Caco-2 (cell line): ENCODE data around the gene SEC14L1. TPM values are rescaled to one million over a fixed set of nuclear protein-coding genes. Genes with fewer than 3 reads are reported as not detected.
"Not testable (repeated sequence)": the region's sequence is repeated elsewhere in the genome, so short reads cannot be mapped to it uniquely, and the experiment has no call there.

Experiments used
- BruUV-seq: library from RNA; stranded (reverse); fragments of 400-500 nt; replicated peaks from 2 replicates; lab custom pipeline; 2021; lab: Mats Ljungman, UMichigan
- CTCF ChIA-PET: fragments of 300-600 bp; sonication (Branson Sonifier 250); formaldehyde crosslinking; loops from one replicate; lab custom pipeline; 2022; ENCODE audit warnings: antibody characterized with exemption; lab: Charles Lee
- POLR2A ChIA-PET: fragments of 300-600 bp; sonication (Branson Sonifier 250); formaldehyde crosslinking; loops from one replicate; lab custom pipeline; 2022; ENCODE audit warnings: antibody characterized with exemption; lab: Charles Lee
- DNase-seq, 2 experiments: peaks; one replicate each; pipeline versions ENCODE4 v3.0.0 to v3.0.0-alpha.2; 2020 to 2022
- H3K27me3 ChIP-seq: replicated peaks from 2 replicates; pipeline ENCODE4 v1.6.0; 2011; ENCODE audit warnings: low read length; ENCODE audit not compliant: control insufficient read depth, insufficient read depth
- H3K36me3 ChIP-seq: 2 replicates; pipeline ENCODE4 v1.5.1; 2011; ENCODE audit warnings: low read length; ENCODE audit not compliant: control insufficient read depth, insufficient read depth
- H3K4me1 ChIP-seq: fragments of 250-450 bp; sonication (Bioruptor Pico); 2 replicates; pipeline ENCODE4 v1.5.1; 2020; ENCODE audit warnings: mild to moderate bottlenecking
- H3K4me3 ChIP-seq: 2 replicates; pipeline ENCODE4 v1.5.1; 2011; ENCODE audit warnings: low read depth, mild to moderate bottlenecking, control low read depth, low read length
- H3K9me3 ChIP-seq: fragments of 250-450 bp; sonication (Bioruptor Pico); 2 replicates; pipeline ENCODE4 v1.5.1; 2020; ENCODE audit warnings: mild to moderate bottlenecking, moderate library complexity
- H3K27ac Mint-ChIP-seq: one replicate; pipeline ENCODE4 v1.8.0; 2022; ENCODE audit warnings: mixed read lengths; ENCODE audit not compliant: unreplicated experiment
- H3K27me3 Mint-ChIP-seq: one replicate; pipeline ENCODE4 v1.8.0; 2022; ENCODE audit warnings: mixed read lengths; ENCODE audit not compliant: insufficient read depth, unreplicated experiment
- H3K36me3 Mint-ChIP-seq: one replicate; pipeline ENCODE4 v1.8.0; 2022; ENCODE audit warnings: mild to moderate bottlenecking, mixed read lengths; ENCODE audit not compliant: insufficient read depth, unreplicated experiment
- H3K4me1 Mint-ChIP-seq: one replicate; pipeline ENCODE4 v1.8.0; 2022; ENCODE audit warnings: low read depth, mixed read lengths; ENCODE audit not compliant: unreplicated experiment
- H3K4me3 Mint-ChIP-seq: one replicate; pipeline ENCODE4 v1.8.0; 2022; ENCODE audit warnings: mild to moderate bottlenecking, moderate library complexity, mixed read lengths; ENCODE audit not compliant: unreplicated experiment
- H3K9me3 Mint-ChIP-seq: one replicate; pipeline ENCODE4 v1.8.0; 2022; ENCODE audit warnings: mixed read lengths; ENCODE audit not compliant: unreplicated experiment
- CTCF ChIP-seq, 2 experiments: fragments of 200-600 bp in 1 of 2; IDR thresholded peaks; 1 replicate in 1 of 2; 2 replicates in 1 of 2; pipeline versions ENCODE4 v1.5.1 to v1.8.0; 2011 to 2022; ENCODE audit warnings: antibody characterized with exemption in 1 of 2, control low read depth in 1 of 2, inconsistent platforms in 1 of 2, low read depth in 1 of 2, low read length in 1 of 2, mild to moderate bottlenecking in 1 of 2, moderate library complexity in 1 of 2; ENCODE audit not compliant: insufficient read depth in 1 of 2, severe bottlenecking in 1 of 2, unreplicated experiment in 1 of 2
- intact Hi-C: fragments of 100-400 bp; cut with micrococcal nuclease; formaldehyde crosslinking; loops from one replicate; pipeline ENCODE4 v1.10.0; 2022; ENCODE audit not compliant: unreplicated experiment
- total RNA-seq: library from RNA; stranded (reverse); gene quantifications from 2 replicates; pipeline ENCODE4 v1.2.3, GENCODE V29; 2022

The SEC14L1 gene
- total RNA-seq, 1 experiment from 2014 or later: 92.0 TPM

GRCh38 chr17:77247609-77248008, 106.8 kb downstream of the SEC14L1 start:
- Mint-ChIP-seq H3K4me3 (peak overlapping the region; percentile 64), H3K4me1 (no peaks in the 10 kb centered on the region), H3K27ac (peak overlapping the region; percentile 10), H3K36me3 (no peaks in the 10 kb centered on the region), H3K27me3 (peaks cover 3% of the 10 kb centered on the region), H3K9me3 (no peaks in the 10 kb centered on the region)
- Histone ChIP-seq H3K4me1 (peaks cover 9% of the 10 kb centered on the region), H3K27me3 (no peaks in the 10 kb centered on the region), H3K4me3 (peak overlapping the region; percentile 64), H3K36me3 (no peaks in the 10 kb centered on the region), H3K9me3 (no peaks in the 10 kb centered on the region)
- POLR2A ChIA-PET: no interaction called here
- no peak for TF ChIP-seq CTCF (IDR thresholded peaks at IDR 0.05; ENCODE audit: insufficient read depth in 1 of 2, low read depth in 1 of 2, low read length in 1 of 2, severe bottlenecking in 1 of 2, unreplicated experiment in 1 of 2)
- CTCF ChIA-PET: interaction anchor here (1.3 kb wide), 1 partner anchor 160 kb away, joined by 6 read pairs; no protein-coding TSS in a partner anchor
- intact Hi-C loops: loop anchor here (1.0 to 2.0 kb wide), 2 partner anchors 33 to 161 kb away; no protein-coding TSS in a partner anchor
- no peak for DNase-seq
- BruUV-seq: no TSS peak

GRCh38 chr17:77248216-77249114, 107.7 kb downstream of the SEC14L1 start:
- H3K4me3 Mint-ChIP-seq: peak overlapping the region; percentile 64
- Histone ChIP-seq H3K4me3 (no peak overlapping the region), H3K27me3 (no peaks in the 10 kb centered on the region), H3K9me3 (no peaks in the 10 kb centered on the region), H3K36me3 (no peaks in the 10 kb centered on the region), H3K4me1 (peaks cover 9% of the 10 kb centered on the region)
- H3K9me3 Mint-ChIP-seq: no peaks in the 10 kb centered on the region
- no peak for TF ChIP-seq CTCF (IDR thresholded peaks at IDR 0.05; ENCODE audit: insufficient read depth in 1 of 2, low read depth in 1 of 2, low read length in 1 of 2, severe bottlenecking in 1 of 2, unreplicated experiment in 1 of 2)
- POLR2A ChIA-PET: no interaction called here
- CTCF ChIA-PET: interaction anchor here (1.3 kb wide), 1 partner anchor 160 kb away, joined by 6 read pairs; no protein-coding TSS in a partner anchor
- H3K27ac Mint-ChIP-seq: no peak overlapping the region
- H3K36me3 Mint-ChIP-seq: no peaks in the 10 kb centered on the region
- BruUV-seq: no TSS peak
- intact Hi-C loops: no loop called here
- H3K4me1 Mint-ChIP-seq: no peaks in the 10 kb centered on the region
- peaks cover 3% of the 10 kb centered on the region for H3K27me3 Mint-ChIP-seq
- DNase-seq: no peak

DNA sequence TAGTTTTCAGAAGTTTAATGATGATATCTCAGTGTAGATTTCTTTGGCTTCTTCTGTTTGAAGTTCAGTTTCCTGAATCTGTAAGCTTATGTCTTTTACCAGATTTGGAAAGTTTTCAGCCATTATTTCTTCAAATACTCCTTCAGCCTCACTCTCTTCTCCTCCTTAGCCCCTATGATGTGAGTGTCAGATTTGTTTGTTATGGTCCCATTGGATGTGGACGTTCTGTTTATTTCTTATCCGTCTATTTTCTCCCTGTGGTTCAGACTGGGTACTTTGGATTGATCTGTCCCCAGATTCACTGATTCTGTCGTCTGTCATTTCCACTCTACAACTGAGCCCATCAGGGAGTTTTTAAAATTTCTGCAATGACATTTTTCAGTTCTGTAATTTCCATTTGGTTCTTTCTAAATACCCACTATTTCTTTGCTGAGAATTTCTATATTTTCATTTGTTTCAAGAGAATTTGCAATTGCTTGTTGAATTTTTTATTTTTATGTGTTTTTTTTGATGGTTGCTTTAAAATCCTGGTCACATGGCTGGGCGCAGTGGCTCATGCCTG, 110.9 kb downstream of the SEC14L1 start:
- Mint-ChIP-seq H3K4me3 (no peak overlapping the region), H3K27ac (no peak overlapping the region), H3K4me1 (peaks cover 17% of the 10 kb centered on the region), H3K27me3 (peaks cover 3% of the 10 kb centered on the region), H3K36me3 (no peaks in the 10 kb centered on the region), H3K9me3 (no peaks in the 10 kb centered on the region)
- H3K9me3 ChIP-seq: no peaks in the 10 kb centered on the region
- no peak for DNase-seq
- H3K4me3 ChIP-seq: no peak overlapping the region
- ChIA-PET CTCF (no interaction called here), POLR2A (no interaction called here)
- no peak for TF ChIP-seq CTCF (IDR thresholded peaks at IDR 0.05; ENCODE audit: insufficient read depth in 1 of 2, low read depth in 1 of 2, low read length in 1 of 2, severe bottlenecking in 1 of 2, unreplicated experiment in 1 of 2)
- H3K36me3 ChIP-seq: no peaks in the 10 kb centered on the region
- no TSS peak for BruUV-seq
- H3K27me3 ChIP-seq: no peaks in the 10 kb centered on the region
- peaks cover 28% of the 10 kb centered on the region for H3K4me1 ChIP-seq
- intact Hi-C loops: loop anchor here (10.0 kb wide), 1 partner anchor 243 kb away; no protein-coding TSS in a partner anchor

GRCh38 chr17:77252306-77252705, 111.5 kb downstream of the SEC14L1 start:
- H3K4me3 ChIP-seq, DNase-seq, BruUV-seq, H3K27ac Mint-ChIP-seq, CTCF ChIA-PET, POLR2A ChIA-PET, H3K27me3 Mint-ChIP-seq, H3K36me3 ChIP-seq, H3K36me3 Mint-ChIP-seq, H3K27me3 ChIP-seq, H3K9me3 Mint-ChIP-seq, H3K4me3 Mint-ChIP-seq, H3K9me3 ChIP-seq: not testable (repeated sequence)
- H3K4me1 ChIP-seq: peaks cover 27% of the 10 kb centered on the region
- intact Hi-C loops: loop anchor here (10.0 kb wide), 1 partner anchor 242 kb away; no protein-coding TSS in a partner anchor
- peaks cover 17% of the 10 kb centered on the region for H3K4me1 Mint-ChIP-seq
